Large intestine (tissue), 3 donors: ENCODE data around the gene LINC00237. TPM values are rescaled to one million over a fixed set of nuclear protein-coding genes. Genes with fewer than 3 reads are reported as not detected.
A peak's percentile ranks its signal among the peaks of the same experiment; 100 is the strongest.

ENCODE experiments used
- DNase-seq, 2 donors: peaks; one replicate each; pipeline versions ENCODE4 v3.0.0 to v3.0.0-alpha.2; 2013
- H3K27ac ChIP-seq: one replicate; pipeline ENCODE4 v1.5.1; 2013; ENCODE audit warnings: low read length
- H3K27me3 ChIP-seq: 2 replicates; pipeline ENCODE4 v1.6.1; 2013; ENCODE audit warnings: low read length; ENCODE audit not compliant: control insufficient read depth, insufficient read depth
- H3K36me3 ChIP-seq: 2 replicates; pipeline ENCODE4 v1.6.1; 2013; ENCODE audit warnings: low read length; ENCODE audit not compliant: control insufficient read depth, insufficient read depth
- H3K4me1 ChIP-seq: one replicate; pipeline ENCODE4 v1.6.1; 2013; ENCODE audit warnings: low read length; ENCODE audit not compliant: control insufficient read depth, insufficient read depth
- H3K4me3 ChIP-seq: one replicate; pipeline ENCODE4 v1.5.1; 2013; ENCODE audit warnings: low read length
- H3K9me3 ChIP-seq: one replicate; pipeline ENCODE4 v1.6.1; 2013; ENCODE audit warnings: mild to moderate bottlenecking, low read depth, low read length, moderate library complexity; ENCODE audit not compliant: control insufficient read depth
- WGBS: methylation state at CpG from one replicate; pipeline ENCODE4 v1.1.5; 2013; ENCODE audit warnings: low lambda C conversion rate; ENCODE audit not compliant: insufficient coverage; 5-methylcytosine and 5-hydroxymethylcytosine counted together
- polyA plus RNA-seq: library from polyadenylated mRNA; unstranded; fragments of 120-200 nt; gene quantifications from one replicate; pipeline ENCODE4 v1.2.1, GENCODE V29; 2013

Gene LINC00237
- polyA plus RNA-seq, 1 donor: not detected

DNA sequence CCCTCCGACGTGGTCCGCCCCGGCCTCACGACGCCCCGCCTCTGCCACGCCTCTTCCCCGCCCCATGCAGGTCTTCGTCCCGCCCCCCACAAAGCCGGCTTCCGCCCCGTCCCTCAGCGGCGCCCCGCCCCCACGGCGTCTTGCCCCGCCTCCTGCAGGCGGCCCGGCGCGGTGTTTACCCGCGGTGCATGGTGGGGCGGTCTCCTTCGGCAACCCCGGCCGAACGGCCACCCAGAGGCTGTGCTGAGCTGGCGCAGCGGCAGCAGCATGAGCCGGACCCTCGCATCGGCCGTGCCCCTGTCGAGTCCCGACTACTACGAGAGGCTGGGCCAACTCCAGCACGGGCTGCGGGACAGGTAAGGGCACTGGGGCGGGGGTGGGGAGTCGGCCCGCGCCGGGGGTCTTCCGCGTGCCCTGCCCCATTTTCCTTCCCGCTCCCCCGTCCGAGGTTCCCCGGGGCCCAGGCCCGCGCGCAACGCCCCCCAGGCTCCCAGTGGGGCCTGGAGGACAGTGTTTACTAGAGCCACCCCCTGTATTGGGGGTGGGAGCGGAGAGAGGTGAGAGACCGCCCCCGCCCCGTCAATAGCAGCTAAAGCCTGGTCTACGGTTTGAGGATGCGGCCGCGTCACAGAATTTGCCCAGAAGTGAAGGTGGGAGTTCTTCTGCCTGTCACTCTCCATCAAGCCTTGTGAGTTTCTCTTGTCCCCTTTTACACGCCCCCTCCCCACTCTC, 19.9 kb upstream of the LINC00237 start, which contains the start of gene KIZ:
TSS of gene KIZ (plus strand) at position 234 of the 732 bp plus-strand sequence. CDS start at position 268, 34 bp downstream.
- H3K27ac ChIP-seq: peak within 1 kb of the TSS; percentile 84
- peak; percentile 94 to 96 for DNase-seq
- no peaks in the 10 kb centered on the region for H3K4me1 ChIP-seq
- peak within 1 kb of the TSS; percentile 90 for H3K4me3 ChIP-seq
- WGBS: no CpG with 5 or more reads among the region's 66 CpGs
- H3K36me3 ChIP-seq: no peaks in the 10 kb centered on the region
- no peaks in the 10 kb centered on the region for H3K9me3 ChIP-seq
- H3K27me3 ChIP-seq: peaks cover 3% of the 10 kb centered on the region

DNA sequence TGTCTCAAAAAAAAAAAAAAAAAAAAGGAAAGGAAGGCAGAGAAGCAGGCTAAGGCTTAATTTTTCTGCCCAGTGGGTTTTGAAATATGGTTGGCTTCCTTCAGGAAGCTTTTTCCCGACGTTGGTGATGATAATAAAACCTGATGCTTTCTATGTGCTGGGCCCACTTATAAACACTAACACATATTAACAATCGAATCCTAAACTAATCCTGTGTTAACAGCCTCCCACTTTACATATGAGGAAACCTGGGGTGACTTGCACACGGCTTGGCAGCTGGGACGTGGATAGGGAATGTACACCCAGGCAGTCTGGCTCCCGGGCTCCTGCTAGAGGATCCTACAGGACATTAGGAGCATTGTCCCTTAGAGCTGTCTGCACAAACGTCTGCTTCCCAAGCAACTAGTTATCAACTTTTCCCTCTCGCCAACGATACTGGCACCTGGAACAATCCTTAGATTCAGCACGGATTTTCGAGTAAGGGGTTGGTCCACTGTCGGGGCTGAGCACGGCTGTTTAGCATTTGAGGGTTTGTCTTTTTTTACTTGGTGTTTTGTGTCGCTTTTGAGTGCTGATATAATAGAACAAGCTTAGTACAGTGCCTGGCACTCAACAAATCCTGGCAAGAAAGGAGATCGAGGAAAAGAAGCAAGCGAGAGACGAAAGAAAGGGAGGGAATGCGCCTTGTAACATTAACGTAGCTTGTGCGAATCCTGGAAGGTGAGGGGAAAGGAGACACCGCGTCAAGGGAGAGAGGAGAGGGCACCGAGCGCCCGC, 19.1 kb upstream of the LINC00237 start:
- DNase-seq: peak in 1 of 2 donors; percentile 29
- Histone ChIP-seq H3K9me3 (peaks cover 4% of the 10 kb centered on the region), H3K4me3 (peak overlapping the region; percentile 66), H3K36me3 (no peaks in the 10 kb centered on the region), H3K27ac (peak overlapping the region; percentile 84), H3K4me1 (no peaks in the 10 kb centered on the region), H3K27me3 (peaks cover 3% of the 10 kb centered on the region)
- WGBS: no CpG with 5 or more reads among the region's 25 CpGs

DNA sequence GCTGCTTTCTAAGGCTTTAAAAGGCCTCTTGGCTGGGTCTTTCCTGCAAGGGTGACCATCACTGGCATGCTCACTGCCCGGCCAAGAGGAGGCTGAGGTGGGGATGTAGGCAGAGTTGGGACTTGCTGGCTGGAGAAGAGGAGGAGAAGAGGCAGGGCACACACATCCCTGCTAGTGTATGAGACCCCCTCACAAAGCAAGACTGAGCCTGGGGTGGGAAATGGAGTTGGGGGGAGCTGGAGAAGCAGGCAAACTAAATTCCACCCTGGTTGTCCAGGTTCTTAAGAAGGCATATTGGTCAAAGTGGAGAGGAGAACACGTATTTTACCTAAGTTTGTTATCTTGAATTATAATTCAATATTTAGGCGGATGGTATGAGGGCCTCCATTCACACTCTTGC, 18.0 kb upstream of the LINC00237 start:
- peaks cover 4% of the 10 kb centered on the region for H3K9me3 ChIP-seq
- no peaks in the 10 kb centered on the region for H3K36me3 ChIP-seq
- no peaks in the 10 kb centered on the region for H3K4me1 ChIP-seq
- WGBS: 100% methylated on average over 2 of the region's 3 CpGs
- no peak overlapping the region for H3K4me3 ChIP-seq
- no peak overlapping the region for H3K27ac ChIP-seq
- no peak for DNase-seq
- H3K27me3 ChIP-seq: peaks cover 6% of the 10 kb centered on the region

DNA sequence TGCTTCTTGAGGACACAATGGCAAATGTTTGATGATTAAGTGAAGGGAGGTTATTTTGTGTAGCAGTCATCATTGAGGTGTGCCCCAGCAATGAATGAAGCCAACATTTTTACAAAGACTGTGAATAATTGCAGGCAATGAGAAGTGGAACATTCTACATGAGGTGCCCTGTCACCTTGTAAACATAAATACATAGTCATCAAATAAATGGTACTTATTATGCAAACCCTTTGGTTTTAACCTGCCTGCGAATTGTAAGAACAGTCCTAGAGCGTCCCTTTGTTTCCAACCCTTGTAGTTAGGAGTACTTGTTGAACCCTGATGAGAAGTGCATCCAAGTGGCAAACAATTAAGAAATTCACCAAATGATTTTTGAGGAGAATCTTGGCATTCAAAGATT, 12.6 kb upstream of the LINC00237 start:
- H3K27ac ChIP-seq: no peak overlapping the region
- peaks cover 4% of the 10 kb centered on the region for H3K9me3 ChIP-seq
- no peak for DNase-seq
- H3K27me3 ChIP-seq: peaks cover 40% of the 10 kb centered on the region
- no peaks in the 10 kb centered on the region for H3K36me3 ChIP-seq
- no CpG with 5 or more reads among the region's 2 CpGs for WGBS
- no peaks in the 10 kb centered on the region for H3K4me1 ChIP-seq
- H3K4me3 ChIP-seq: no peak overlapping the region

DNA sequence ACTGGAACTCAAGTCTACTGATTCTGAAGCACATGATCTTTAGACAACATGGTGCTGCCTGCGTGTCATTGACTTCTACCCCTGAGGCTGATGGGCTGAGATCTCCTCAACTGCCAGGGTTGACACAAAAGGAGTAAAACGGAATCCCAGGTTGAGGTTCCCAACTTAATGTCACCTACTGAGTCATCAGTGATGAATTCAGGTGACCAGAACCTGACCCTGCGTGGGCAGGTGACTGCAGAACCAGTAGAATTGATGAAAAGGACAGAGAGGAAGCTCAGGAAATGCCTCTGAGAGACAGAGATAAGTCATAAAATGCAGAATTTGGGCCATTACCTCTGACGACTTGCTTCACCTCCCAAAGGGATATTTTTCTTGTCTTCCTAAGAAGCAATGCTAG, 12.0 kb upstream of the LINC00237 start:
- Histone ChIP-seq H3K4me1 (no peaks in the 10 kb centered on the region), H3K27me3 (peaks cover 46% of the 10 kb centered on the region), H3K27ac (no peak overlapping the region), H3K4me3 (no peak overlapping the region), H3K9me3 (peaks cover 4% of the 10 kb centered on the region), H3K36me3 (no peaks in the 10 kb centered on the region)
- no peak for DNase-seq
- 71% methylated on average over 1 of the region's 4 CpGs for whole genome bisulfite sequencing

DNA sequence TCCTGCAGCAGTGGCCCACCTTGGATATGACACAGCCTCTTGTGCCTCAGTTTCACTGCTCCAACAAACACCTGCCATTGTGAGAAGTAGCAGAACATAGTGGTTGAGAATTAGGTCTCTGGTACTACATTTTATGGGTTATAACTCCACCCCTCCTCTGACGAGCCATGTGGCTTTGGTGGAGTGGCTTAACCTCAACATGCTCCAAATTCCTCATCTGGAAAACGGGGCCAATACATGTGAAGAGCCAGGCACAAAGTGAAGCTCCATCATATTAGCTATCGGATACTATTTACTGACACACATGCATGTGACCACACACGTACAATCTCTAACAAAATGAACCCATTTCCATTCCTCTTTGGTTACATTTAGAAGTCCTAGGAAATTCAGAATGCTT, 11.4 kb upstream of the LINC00237 start:
- WGBS: 100% methylated on average over 1 of the region's 4 CpGs
- no peaks in the 10 kb centered on the region for H3K4me1 ChIP-seq
- DNase-seq: no peak
- H3K9me3 ChIP-seq: peaks cover 4% of the 10 kb centered on the region
- H3K4me3 ChIP-seq: no peak overlapping the region
- H3K27ac ChIP-seq: no peak overlapping the region
- H3K27me3 ChIP-seq: peaks cover 47% of the 10 kb centered on the region
- no peaks in the 10 kb centered on the region for H3K36me3 ChIP-seq

DNA sequence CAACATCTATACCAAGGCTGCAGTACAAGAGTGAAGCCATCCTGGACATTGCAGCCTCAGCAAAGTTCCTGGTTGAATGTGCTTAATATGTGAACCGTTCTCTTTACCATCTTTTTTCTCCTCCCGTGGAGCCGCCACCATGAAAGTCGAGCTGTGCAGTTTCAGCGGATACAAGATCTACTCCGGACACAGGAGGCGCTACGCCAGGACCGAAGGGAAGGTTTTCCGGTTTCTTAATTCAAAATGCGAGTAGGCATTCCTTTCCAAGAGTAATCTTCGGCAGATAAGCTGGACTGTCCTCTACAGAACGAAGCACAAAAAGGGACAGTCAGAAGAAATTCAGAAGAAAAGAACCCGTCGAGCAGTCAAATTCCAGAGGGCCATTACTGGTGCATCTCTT, 8.4 kb upstream of the LINC00237 start:
- whole genome bisulfite sequencing: no CpG with 5 or more reads among the region's 15 CpGs

DNA sequence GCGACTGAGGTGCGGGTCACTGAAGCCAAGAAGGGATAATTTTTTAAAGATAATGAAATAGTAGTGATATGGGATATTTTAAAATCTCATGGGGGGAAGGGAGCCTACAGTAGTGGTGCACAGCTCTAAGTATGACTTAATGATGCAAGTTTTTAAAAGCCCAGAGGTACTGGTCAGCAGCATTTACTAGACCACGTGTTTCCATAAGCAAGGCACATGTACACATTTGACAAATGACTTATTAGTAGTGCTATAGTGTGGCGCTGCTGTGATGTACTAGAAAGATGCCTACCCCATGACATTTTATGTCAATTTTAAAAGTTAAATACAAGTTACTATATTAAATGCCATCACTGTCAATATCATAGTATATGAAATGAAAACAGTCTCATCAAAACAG, 7.5 kb upstream of the LINC00237 start:
- H3K4me1 ChIP-seq: no peaks in the 10 kb centered on the region
- no peak overlapping the region for H3K4me3 ChIP-seq
- no peak for DNase-seq
- H3K36me3 ChIP-seq: no peaks in the 10 kb centered on the region
- WGBS: no CpG with 5 or more reads among the region's 4 CpGs
- H3K9me3 ChIP-seq: no peaks in the 10 kb centered on the region
- H3K27ac ChIP-seq: no peak overlapping the region
- peaks cover 64% of the 10 kb centered on the region for H3K27me3 ChIP-seq

More for the DNA sequence above, 8.4 kb upstream of the LINC00237 start:
- Histone ChIP-seq H3K4me1 (no peaks in the 10 kb centered on the region), H3K36me3 (no peaks in the 10 kb centered on the region), H3K27me3 (peaks cover 59% of the 10 kb centered on the region), H3K9me3 (no peaks in the 10 kb centered on the region), H3K4me3 (no peak overlapping the region), H3K27ac (no peak overlapping the region)
- DNase-seq: no peak

DNA sequence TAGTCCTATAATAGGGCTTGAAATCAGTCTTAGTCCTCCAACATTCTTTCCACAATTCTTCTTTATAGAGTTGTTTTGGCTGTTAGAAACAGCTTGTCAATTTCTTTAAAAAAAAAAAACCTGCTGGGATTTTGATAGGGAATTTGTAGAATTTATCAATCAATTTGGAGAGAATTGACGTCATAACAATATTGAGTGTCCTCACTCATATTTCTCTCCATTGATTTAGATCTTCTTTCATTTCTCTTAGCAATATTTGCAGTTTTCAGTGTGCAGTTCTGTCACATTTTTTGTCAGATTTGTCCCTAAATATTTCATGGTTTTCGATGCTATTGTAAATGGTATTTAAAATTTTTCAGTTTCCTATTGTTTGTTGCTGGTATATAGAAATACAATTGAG, 5.3 kb upstream of the LINC00237 start:
- Histone ChIP-seq H3K9me3 (no peaks in the 10 kb centered on the region), H3K4me1 (no peaks in the 10 kb centered on the region), H3K36me3 (no peaks in the 10 kb centered on the region), H3K27ac (no peak overlapping the region), H3K27me3 (peaks cover 73% of the 10 kb centered on the region), H3K4me3 (no peak overlapping the region)
- WGBS: 83% methylated on average over 1 of the region's 2 CpGs
- DNase-seq: no peak

DNA sequence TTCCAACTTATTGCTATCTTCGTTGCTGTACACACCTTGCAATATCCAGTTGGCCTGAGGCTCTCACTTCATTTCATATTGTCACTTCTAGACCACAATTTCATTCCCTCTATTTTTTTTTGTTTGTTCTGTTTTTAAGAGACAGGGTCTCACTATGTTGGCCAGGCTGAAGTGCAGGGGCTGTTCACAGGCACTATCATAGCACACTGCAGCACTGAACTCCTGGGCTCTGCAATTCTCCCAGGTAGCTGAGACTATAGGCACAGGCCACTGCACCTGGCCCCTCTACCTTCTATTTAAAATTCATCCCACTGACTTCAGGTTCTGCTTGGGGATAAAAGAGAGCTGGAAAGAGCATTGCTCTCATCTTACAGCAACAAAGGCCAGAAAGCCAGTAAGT, 4.7 kb upstream of the LINC00237 start:
- no CpG with 5 or more reads among the region's 1 CpG for WGBS
- H3K36me3 ChIP-seq: no peaks in the 10 kb centered on the region
- H3K27me3 ChIP-seq: peaks cover 74% of the 10 kb centered on the region
- H3K4me3 ChIP-seq: no peak overlapping the region
- DNase-seq: no peak
- no peaks in the 10 kb centered on the region for H3K4me1 ChIP-seq
- no peak overlapping the region for H3K27ac ChIP-seq
- no peaks in the 10 kb centered on the region for H3K9me3 ChIP-seq
